Activated CD8-positive, alpha-beta memory T cell treated with anti-CD3 and anti-CD28 coated beads, Interleukin-2, amount 50 U/mL, for 1 hour (primary cell): ENCODE results near the gene CRIM1.

ENCODE experiments used
- DNase-seq: peaks from one replicate; pipeline ENCODE4 v3.0.0-alpha.2; 2020; ENCODE audit errors: extremely low read depth

Gene CRIM1

GRCh38 chr2:36578343-36579296 lies 223.0 kb downstream of the CRIM1 start:
- DNase-seq: no peak

GRCh38 chr2:36579297-36579664 lies 223.7 kb downstream of the CRIM1 start:
- DNase-seq: no peak

GRCh38 chr2:36582538-36582937 lies 227.0 kb downstream of the CRIM1 start:
- DNase-seq: no peak

GRCh38 chr2:36582951-36583350 lies 227.4 kb downstream of the CRIM1 start:
- DNase-seq: no peak

GRCh38 chr2:36584148-36584794 lies 228.7 kb downstream of the CRIM1 start:
- no peak for DNase-seq

GRCh38 chr2:36586672-36587071 lies 231.1 kb downstream of the CRIM1 start:
- no peak for DNase-seq

- DNase-seq: no peak
Measured at GRCh38 chr2:36587101-36587500, 231.5 kb downstream of the CRIM1 start.

GRCh38 chr2:36587556-36587955 lies 232.0 kb downstream of the CRIM1 start:
- no peak for DNase-seq

- DNase-seq: no peak
Measured at GRCh38 chr2:36589230-36589630, 233.7 kb downstream of the CRIM1 start.

- DNase-seq: no peak
Measured at GRCh38 chr2:36594849-36595248, 239.3 kb downstream of the CRIM1 start.

GRCh38 chr2:36596397-36596796 lies 240.8 kb downstream of the CRIM1 start:
- DNase-seq: no peak

- DNase-seq: no peak
Measured at GRCh38 chr2:36597003-36597531, 241.5 kb downstream of the CRIM1 start.

GRCh38 chr2:36597532-36598377 lies 242.2 kb downstream of the CRIM1 start, which contains the start of gene FEZ2:
FEZ2 (minus strand) TSS chr2:36598168; CDS start chr2:36598142, 26 bp downstream.
- DNase-seq: no peak
